Dendritic cell treated with granulocyte-macrophage colony-stimulating factor and Interleukin-4, amounts not matched to agents 40 ng/mL and 50 ng/mL, for 4 days (primary cell): ENCODE measurements around the gene B3GLCT.
"Not testable (repeated sequence)": the region's sequence is repeated elsewhere in the genome, so short reads cannot be mapped to it uniquely, and the experiment has no call there.

Experiments
- H3K27ac Mint-ChIP-seq: one replicate; pipeline ENCODE4 v1.8.0; 2022; ENCODE audit warnings: mild to moderate bottlenecking, mixed read lengths
- H3K27me3 Mint-ChIP-seq: one replicate; pipeline ENCODE4 v1.8.0; 2022; ENCODE audit warnings: mild to moderate bottlenecking, mixed read lengths
- H3K36me3 Mint-ChIP-seq: one replicate; pipeline ENCODE4 v1.8.0; 2022; ENCODE audit warnings: low read depth, mixed read lengths
- H3K4me1 Mint-ChIP-seq: one replicate; pipeline ENCODE4 v1.8.0; 2022; ENCODE audit warnings: low read depth, mixed read lengths
- H3K4me3 Mint-ChIP-seq: one replicate; pipeline ENCODE4 v1.8.0; 2022; ENCODE audit warnings: mild to moderate bottlenecking, moderate library complexity, mixed read lengths
- H3K9me3 Mint-ChIP-seq: one replicate; pipeline ENCODE4 v1.8.0; 2022; ENCODE audit warnings: mixed read lengths
- intact Hi-C: fragments of 100-400 bp; cut with micrococcal nuclease; formaldehyde crosslinking; loops from one replicate; pipeline ENCODE4 v1.15.0; 2022

Gene B3GLCT

GRCh38 chr13:31310786-31311185 lies 111.0 kb downstream of the B3GLCT start:
- peaks cover 60% of the 10 kb centered on the region for H3K9me3 Mint-ChIP-seq
- H3K27ac Mint-ChIP-seq = no peak overlapping the region
- H3K36me3 Mint-ChIP-seq = peaks cover 9% of the 10 kb centered on the region
- no peak overlapping the region for H3K4me3 Mint-ChIP-seq
- no peaks in the 10 kb centered on the region for H3K4me1 Mint-ChIP-seq
- intact Hi-C loops = no loop called here
- H3K27me3 Mint-ChIP-seq = no peaks in the 10 kb centered on the region

- Mint-ChIP-seq H3K27me3 (no peaks in the 10 kb centered on the region), H3K9me3 (peaks cover 64% of the 10 kb centered on the region), H3K27ac (no peak overlapping the region), H3K4me1 (no peaks in the 10 kb centered on the region), H3K4me3 (no peak overlapping the region), H3K36me3 (peaks cover 9% of the 10 kb centered on the region)
- intact Hi-C loops = no loop called here
These were observed 112.1 kb downstream of the B3GLCT start for GRCh38 chr13:31311921-31312320.

- no peak overlapping the region for H3K4me3 Mint-ChIP-seq
- no peaks in the 10 kb centered on the region for H3K27me3 Mint-ChIP-seq
- no peaks in the 10 kb centered on the region for H3K4me1 Mint-ChIP-seq
- peaks cover 9% of the 10 kb centered on the region for H3K36me3 Mint-ChIP-seq
- peaks cover 46% of the 10 kb centered on the region for H3K9me3 Mint-ChIP-seq
- no peak overlapping the region for H3K27ac Mint-ChIP-seq
- intact Hi-C loops = no loop called here
These were observed 115.2 kb downstream of the B3GLCT start for GRCh38 chr13:31314961-31315360.

GRCh38 chr13:31320946-31321345 lies 121.2 kb downstream of the B3GLCT start:
- no peak overlapping the region for H3K27ac Mint-ChIP-seq
- H3K36me3 Mint-ChIP-seq = no peaks in the 10 kb centered on the region
- H3K4me3 Mint-ChIP-seq = no peak overlapping the region
- no peaks in the 10 kb centered on the region for H3K4me1 Mint-ChIP-seq
- peaks cover 2% of the 10 kb centered on the region for H3K9me3 Mint-ChIP-seq
- no peaks in the 10 kb centered on the region for H3K27me3 Mint-ChIP-seq
- intact Hi-C loops = no loop called here

- Mint-ChIP-seq H3K27ac (no peak overlapping the region), H3K4me1 (no peaks in the 10 kb centered on the region), H3K36me3 (no peaks in the 10 kb centered on the region), H3K9me3 (no peaks in the 10 kb centered on the region), H3K4me3 (no peak overlapping the region), H3K27me3 (no peaks in the 10 kb centered on the region)
- intact Hi-C loops = no loop called here
These were observed 121.7 kb downstream of the B3GLCT start for GRCh38 chr13:31321457-31321856.

GRCh38 chr13:31322026-31322425 lies 122.3 kb downstream of the B3GLCT start:
- Mint-ChIP-seq H3K27ac (no peak overlapping the region), H3K27me3 (no peaks in the 10 kb centered on the region)

GRCh38 chr13:31322702-31323405 lies 123.1 kb downstream of the B3GLCT start:
- intact Hi-C loops = no loop called here
- Mint-ChIP-seq H3K4me1 (no peaks in the 10 kb centered on the region), H3K9me3 (no peaks in the 10 kb centered on the region), H3K36me3 (no peaks in the 10 kb centered on the region), H3K27ac (no peak overlapping the region), H3K27me3 (no peaks in the 10 kb centered on the region), H3K4me3 (no peak overlapping the region)

More at GRCh38 chr13:31322026-31322425, 122.3 kb downstream of the B3GLCT start:
- intact Hi-C loops = no loop called here
- no peaks in the 10 kb centered on the region for H3K36me3 Mint-ChIP-seq
- no peak overlapping the region for H3K4me3 Mint-ChIP-seq
- no peaks in the 10 kb centered on the region for H3K4me1 Mint-ChIP-seq
- H3K9me3 Mint-ChIP-seq = no peaks in the 10 kb centered on the region

- intact Hi-C loops = no loop called here
- peaks cover 8% of the 10 kb centered on the region for H3K36me3 Mint-ChIP-seq
- H3K27ac Mint-ChIP-seq = no peak overlapping the region
- no peaks in the 10 kb centered on the region for H3K27me3 Mint-ChIP-seq
- H3K9me3 Mint-ChIP-seq = no peaks in the 10 kb centered on the region
- no peak overlapping the region for H3K4me3 Mint-ChIP-seq
- H3K4me1 Mint-ChIP-seq = no peaks in the 10 kb centered on the region
These were observed 127.5 kb downstream of the B3GLCT start for GRCh38 chr13:31327182-31327860.

GRCh38 chr13:31328549-31329235 lies 128.9 kb downstream of the B3GLCT start:
- intact Hi-C loops = no loop called here
- Mint-ChIP-seq H3K27me3 (no peaks in the 10 kb centered on the region), H3K9me3 (no peaks in the 10 kb centered on the region), H3K36me3 (peaks cover 8% of the 10 kb centered on the region), H3K27ac (no peak overlapping the region), H3K4me3 (no peak overlapping the region), H3K4me1 (no peaks in the 10 kb centered on the region)

- Mint-ChIP-seq H3K9me3 (no peaks in the 10 kb centered on the region), H3K4me3 (no peak overlapping the region), H3K4me1 (no peaks in the 10 kb centered on the region), H3K36me3 (peaks cover 8% of the 10 kb centered on the region), H3K27ac (no peak overlapping the region), H3K27me3 (no peaks in the 10 kb centered on the region)
- intact Hi-C loops = no loop called here
These were observed 130.5 kb downstream of the B3GLCT start for GRCh38 chr13:31330236-31330635.

- peaks cover under 1% of the 10 kb centered on the region for H3K27me3 Mint-ChIP-seq
These were observed 131.3 kb downstream of the B3GLCT start for GRCh38 chr13:31331068-31331467.

GRCh38 chr13:31334547-31334946 lies 134.8 kb downstream of the B3GLCT start:
- H3K4me3 Mint-ChIP-seq = no peak overlapping the region
- no peak overlapping the region for H3K27ac Mint-ChIP-seq
- intact Hi-C loops = no loop called here
- no peaks in the 10 kb centered on the region for H3K4me1 Mint-ChIP-seq
- H3K9me3 Mint-ChIP-seq = peaks cover 36% of the 10 kb centered on the region
- H3K36me3 Mint-ChIP-seq = peaks cover 3% of the 10 kb centered on the region
- H3K27me3 Mint-ChIP-seq = peaks cover 1% of the 10 kb centered on the region

More at GRCh38 chr13:31331068-31331467, 131.3 kb downstream of the B3GLCT start:
- Mint-ChIP-seq H3K4me1 (no peaks in the 10 kb centered on the region), H3K4me3 (no peak overlapping the region), H3K27ac (no peak overlapping the region), H3K9me3 (peaks cover 7% of the 10 kb centered on the region), H3K36me3 (peaks cover 8% of the 10 kb centered on the region)
- intact Hi-C loops = no loop called here

GRCh38 chr13:31334994-31335557 lies 135.3 kb downstream of the B3GLCT start:
- Mint-ChIP-seq H3K9me3 (peaks cover 41% of the 10 kb centered on the region), H3K27me3 (peaks cover 1% of the 10 kb centered on the region), H3K36me3 (no peaks in the 10 kb centered on the region), H3K27ac (no peak overlapping the region), H3K4me3 (no peak overlapping the region), H3K4me1 (no peaks in the 10 kb centered on the region)
- intact Hi-C loops = no loop called here

GRCh38 chr13:31339616-31340015 lies 139.8 kb downstream of the B3GLCT start:
- H3K36me3 Mint-ChIP-seq, H3K4me3 Mint-ChIP-seq, intact Hi-C loops, H3K27ac Mint-ChIP-seq, H3K27me3 Mint-ChIP-seq, H3K4me1 Mint-ChIP-seq: not testable (repeated sequence)
- peaks cover 62% of the 10 kb centered on the region for H3K9me3 Mint-ChIP-seq
